ENCODE data around the gene ARSB.

Gene ARSB

GRCh38 chr5:78841767-78842166, 143.3 kb downstream of the ARSB start:
- no peak overlapping the region for H3K4me3 ChIP-seq (ENCODE audit: low read depth, low read length)
- no peak for TF ChIP-seq CTCF (IDR thresholded peaks at IDR 0.05; ENCODE audit: insufficient read depth, low read length, missing control alignments)
- CTCF ChIA-PET = interaction anchor here (0.5 to 1.5 kb wide), 3 partner anchors 11 to 184 kb away, joined by 3 to 6 read pairs (median 4); no protein-coding TSS in a partner anchor
- no peak for DNase-seq (ENCODE audit: low read depth, low spot score)
- POLR2A ChIA-PET = no interaction called here

- ChIA-PET CTCF (interaction anchor here (0.9 to 1.0 kb wide), 2 partner anchors 9 to 13 kb away, joined by 3 read pairs; no protein-coding TSS in a partner anchor), POLR2A (no interaction called here)
- TF ChIP-seq CTCF (IDR thresholded peaks at IDR 0.05; ENCODE audit: insufficient read depth, low read length, missing control alignments) = no peak
Observed at GRCh38 chr5:78838753-78839152, 146.4 kb downstream of the ARSB start.

GRCh38 chr5:78837836-78838235, 147.3 kb downstream of the ARSB start:
- H3K4me3 ChIP-seq (ENCODE audit: low read depth, low read length) = no peak overlapping the region
- POLR2A ChIA-PET = no interaction called here
- DNase-seq (ENCODE audit: low read depth, low spot score) = no peak
- no peak for TF ChIP-seq CTCF (IDR thresholded peaks at IDR 0.05; ENCODE audit: insufficient read depth, low read length, missing control alignments)
- CTCF ChIA-PET = interaction anchor here (1.0 kb wide), 1 partner anchor 10 kb away, joined by 3 read pairs; no protein-coding TSS in a partner anchor

More at GRCh38 chr5:78838753-78839152, 146.4 kb downstream of the ARSB start:
- no peak overlapping the region for H3K4me3 ChIP-seq (ENCODE audit: low read depth, low read length)
- DNase-seq (ENCODE audit: low read depth, low spot score) = no peak

GRCh38 chr5:78835176-78835575, 149.9 kb downstream of the ARSB start:
- POLR2A ChIA-PET = no interaction called here
- TF ChIP-seq CTCF (IDR thresholded peaks at IDR 0.05; ENCODE audit: insufficient read depth, low read length, missing control alignments) = no peak
- H3K4me3 ChIP-seq (ENCODE audit: low read depth, low read length) = no peak overlapping the region
- no peak for DNase-seq (ENCODE audit: low read depth, low spot score)
- CTCF ChIA-PET = no interaction called here

DNA sequence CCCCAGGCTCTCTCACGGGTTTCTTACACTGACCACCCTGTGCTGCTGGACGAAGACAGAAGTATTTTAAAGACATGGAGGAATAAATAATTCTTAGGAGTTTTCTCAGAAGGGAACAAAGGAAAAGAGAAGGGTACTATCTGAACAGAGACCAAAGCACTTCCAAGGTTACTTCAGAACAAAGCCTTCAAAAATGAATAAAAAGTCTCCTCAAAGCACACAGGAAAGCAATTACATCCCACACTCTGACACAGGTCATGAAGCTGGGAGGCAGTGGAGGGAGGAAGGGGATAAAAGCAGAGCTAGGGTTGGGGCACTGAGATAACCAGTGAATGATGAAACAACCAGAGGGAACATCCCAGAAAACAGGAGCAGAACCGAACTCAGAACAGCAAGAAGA, 151.8 kb downstream of the ARSB start:
- DNase-seq (ENCODE audit: low read depth, low spot score) = no peak
- H3K4me3 ChIP-seq (ENCODE audit: low read depth, low read length) = no peak overlapping the region
- ChIA-PET CTCF (interaction anchor here (0.9 kb wide), 1 partner anchor 9 kb away, joined by 4 read pairs; no protein-coding TSS in a partner anchor), POLR2A (no interaction called here)
- TF ChIP-seq CTCF (IDR thresholded peaks at IDR 0.05; ENCODE audit: insufficient read depth, low read length, missing control alignments) = no peak

DNA sequence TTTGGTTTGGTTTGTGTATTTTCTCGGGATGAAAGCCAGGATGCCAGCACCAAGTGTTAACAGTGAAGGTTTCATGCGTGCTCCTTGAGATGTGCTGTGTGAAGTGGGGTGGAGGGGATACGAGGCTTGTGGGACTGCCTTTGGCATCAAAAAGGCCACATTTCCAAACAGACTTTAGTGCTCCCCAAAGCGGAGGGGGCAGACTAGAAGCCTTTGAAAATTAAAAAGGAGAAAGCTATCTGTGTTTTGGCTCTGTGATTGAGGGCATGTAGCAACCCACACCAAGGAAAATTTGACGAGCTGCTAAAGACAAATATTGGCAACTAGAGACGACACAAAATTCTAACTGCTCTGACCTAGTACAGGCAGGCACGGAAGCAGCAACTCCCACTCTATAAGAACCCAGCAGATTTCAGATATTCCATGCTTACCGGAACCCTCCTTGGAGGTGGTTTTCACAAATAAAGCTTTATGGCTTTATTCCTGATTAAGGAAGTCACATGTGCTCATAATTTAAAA, 154.5 kb downstream of the ARSB start:
- DNase-seq (ENCODE audit: low read depth, low spot score) = no peak
- ChIA-PET CTCF (interaction anchor here (0.8 to 1.7 kb wide), 4 partner anchors 11 to 293 kb away, joined by 3 to 4 read pairs (median 3); no protein-coding TSS in a partner anchor), POLR2A (no interaction called here)
- TF ChIP-seq CTCF (IDR thresholded peaks at IDR 0.05; ENCODE audit: insufficient read depth, low read length, missing control alignments) = no peak
- no peak overlapping the region for H3K4me3 ChIP-seq (ENCODE audit: low read depth, low read length)

All from AG04449 (cell line).